ENCODE measurements around the gene FUZ. TPM values are rescaled to one million over a fixed set of nuclear protein-coding genes. Genes with fewer than 3 reads are reported as not detected.

Gene FUZ
- total RNA-seq: 10 to 100 TPM; 15.6 to 18.8 TPM

- intact Hi-C loops (cut with DNase I, micrococcal nuclease): loop anchor here (1.0 to 5.0 kb wide), 13 partner anchors 37 to 728 kb away; partner anchors contain the start of genes AKT1S1 (in 2 of the 2), RPS11 (in 2 of the 2), TBC1D17 (in 2 of the 2) and PTOV1 (in 1 of the 2)
- peak; percentile 69 for ATAC-seq
Measured at GRCh38 chr19:49812997-49813861, at the start of gene FUZ. FUZ (minus strand) TSS chr19:49813292; CDS start chr19:49813106, 186 bp downstream.

GRCh38 chr19:49862391-49863253, 49.5 kb upstream of the FUZ start:
- H3K36me3 Mint-ChIP-seq (ENCODE audit: low read depth): peaks cover 54% of the 10 kb centered on the region
- H3K9me3 Mint-ChIP-seq (ENCODE audit: low read depth): no peaks in the 10 kb centered on the region
- no peak overlapping the region for H3K4me3 Mint-ChIP-seq
- ATAC-seq: no peak
- peak; percentile 58 for DNase-seq
- peaks cover 24% of the 10 kb centered on the region for H3K4me1 Mint-ChIP-seq
- no peaks in the 10 kb centered on the region for H3K27me3 Mint-ChIP-seq
- intact Hi-C loops (cut with DNase I, micrococcal nuclease): no loop called here
- CTCF ChIA-PET: interaction anchor here (0.5 kb wide), 1 partner anchor 288 kb away, joined by 3 read pairs; no protein-coding TSS in a partner anchor
- H3K27ac Mint-ChIP-seq: no peak overlapping the region
- POLR2A ChIA-PET: interaction anchor here (1.0 kb wide), 1 partner anchor 68 kb away, joined by 3 read pairs; no protein-coding TSS in a partner anchor

More at GRCh38 chr19:49812997-49813861, at the start of gene FUZ:
- H3K36me3 Mint-ChIP-seq (ENCODE audit: low read depth): no peaks in the 10 kb centered on the region
- H3K4me1 Mint-ChIP-seq: peaks cover 32% of the 10 kb centered on the region
- peak; percentile 96 for DNase-seq
- CTCF ChIA-PET: interaction anchor here (0.6 to 0.7 kb wide), 2 partner anchors 37 to 317 kb away, joined by 3 read pairs; partner anchors contain the start of gene RPS11
- POLR2A ChIA-PET: interaction anchor here (0.5 to 1.2 kb wide), 4 partner anchors 38 to 173 kb away, joined by 3 read pairs; partner anchors contain the start of genes PTOV1, RRAS and SCAF1
- no peaks in the 10 kb centered on the region for H3K9me3 Mint-ChIP-seq (ENCODE audit: low read depth)
- no peaks in the 10 kb centered on the region for H3K27me3 Mint-ChIP-seq
- H3K4me3 Mint-ChIP-seq: peak within 1 kb of the TSS; percentile 77
- peak within 1 kb of the TSS; percentile 97 for H3K27ac Mint-ChIP-seq

DNA sequence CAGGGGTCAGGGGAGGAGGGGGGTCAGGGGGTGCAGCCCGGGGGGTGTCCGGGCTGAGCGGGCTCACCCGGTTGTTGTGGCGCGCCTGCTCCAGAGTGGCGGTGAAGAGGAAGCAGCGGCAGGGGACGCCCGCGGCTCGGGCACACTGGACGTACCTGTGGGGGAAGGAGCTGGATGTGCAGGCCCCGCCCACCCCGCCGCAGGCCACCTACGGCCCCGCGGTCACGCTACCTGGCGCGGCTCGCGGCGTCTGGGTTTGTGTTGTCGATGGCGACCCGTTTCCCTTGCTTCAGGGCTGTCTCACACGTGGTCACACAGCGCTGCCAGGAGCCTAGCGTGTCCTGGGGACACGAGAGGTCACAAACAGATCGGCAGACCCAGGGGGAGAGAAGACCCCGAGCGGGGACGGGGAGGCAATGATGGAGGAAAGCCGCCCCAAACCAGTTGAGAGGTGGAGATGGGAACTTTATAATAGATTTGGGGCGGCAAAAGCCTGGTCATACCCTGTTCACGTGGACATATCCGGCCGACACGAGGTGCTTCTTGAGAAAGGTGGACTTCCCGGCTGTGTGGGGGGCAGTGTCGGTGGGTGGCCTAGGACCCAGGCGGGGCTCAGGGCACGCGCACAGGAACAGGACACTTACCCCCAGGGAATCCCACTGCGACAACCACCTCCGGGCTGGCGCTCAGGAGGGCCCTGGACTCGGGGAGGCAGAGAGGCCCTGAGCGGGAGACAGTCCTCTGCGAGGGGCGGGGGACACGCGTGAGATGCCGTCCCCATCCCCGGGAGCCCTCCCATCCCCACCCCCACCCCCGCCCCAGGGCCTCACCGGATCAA, 48.7 kb upstream of the FUZ start:
- Mint-ChIP-seq H3K27ac (no peak overlapping the region), H3K9me3 (ENCODE audit: low read depth) (no peaks in the 10 kb centered on the region), H3K27me3 (no peaks in the 10 kb centered on the region), H3K4me1 (peaks cover 23% of the 10 kb centered on the region), H3K36me3 (ENCODE audit: low read depth) (peaks cover 53% of the 10 kb centered on the region), H3K4me3 (no peak overlapping the region)
- POLR2A ChIA-PET: interaction anchor here (0.5 to 0.9 kb wide), 2 partner anchors 11 to 41 kb away, joined by 3 to 7 read pairs; no protein-coding TSS in a partner anchor
- DNase-seq (no peak), ATAC-seq (no peak)
- intact Hi-C loops (cut with DNase I, micrococcal nuclease): no loop called here
- CTCF ChIA-PET: no interaction called here

DNA sequence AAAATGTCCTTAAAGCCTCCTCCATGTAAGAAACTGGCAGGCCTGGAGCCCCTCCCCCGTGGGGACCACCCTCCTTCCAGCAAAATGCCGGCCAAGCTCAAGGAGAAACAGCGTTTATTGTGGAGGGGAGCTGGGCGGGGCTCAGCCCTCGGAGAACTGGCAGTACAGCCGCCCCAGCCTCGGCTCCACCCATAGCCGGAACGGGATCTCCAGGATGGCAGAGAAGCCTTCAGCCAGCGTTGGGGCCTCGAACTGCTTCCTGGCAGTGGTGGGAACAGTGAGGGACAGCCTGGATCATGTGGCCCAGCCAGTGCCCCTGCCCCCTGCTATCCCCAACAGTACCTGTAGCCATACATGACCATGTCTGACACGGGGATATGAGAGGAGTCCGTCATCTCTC, 48.0 kb upstream of the FUZ start:
- ChIA-PET POLR2A (interaction anchor here (0.9 kb wide), 1 partner anchor 11 kb away, joined by 3 read pairs; no protein-coding TSS in a partner anchor), CTCF (no interaction called here)
- H3K36me3 Mint-ChIP-seq (ENCODE audit: low read depth): peaks cover 50% of the 10 kb centered on the region
- intact Hi-C loops (cut with DNase I, micrococcal nuclease): no loop called here
- ATAC-seq (no peak), DNase-seq (no peak)
- H3K27ac Mint-ChIP-seq: no peak overlapping the region
- no peaks in the 10 kb centered on the region for H3K27me3 Mint-ChIP-seq
- H3K4me1 Mint-ChIP-seq: peaks cover 16% of the 10 kb centered on the region
- H3K9me3 Mint-ChIP-seq (ENCODE audit: low read depth): no peaks in the 10 kb centered on the region
- H3K4me3 Mint-ChIP-seq: no peak overlapping the region

GRCh38 chr19:49860336-49861102, 47.4 kb upstream of the FUZ start:
- Mint-ChIP-seq H3K36me3 (ENCODE audit: low read depth) (peaks cover 48% of the 10 kb centered on the region), H3K4me3 (no peak overlapping the region), H3K9me3 (ENCODE audit: low read depth) (no peaks in the 10 kb centered on the region), H3K27ac (no peak overlapping the region), H3K27me3 (no peaks in the 10 kb centered on the region), H3K4me1 (peaks cover 10% of the 10 kb centered on the region)
- CTCF ChIA-PET: no interaction called here
- DNase-seq: no peak
- ATAC-seq: no peak
- intact Hi-C loops (cut with DNase I, micrococcal nuclease): no loop called here
- POLR2A ChIA-PET: no interaction called here

DNA sequence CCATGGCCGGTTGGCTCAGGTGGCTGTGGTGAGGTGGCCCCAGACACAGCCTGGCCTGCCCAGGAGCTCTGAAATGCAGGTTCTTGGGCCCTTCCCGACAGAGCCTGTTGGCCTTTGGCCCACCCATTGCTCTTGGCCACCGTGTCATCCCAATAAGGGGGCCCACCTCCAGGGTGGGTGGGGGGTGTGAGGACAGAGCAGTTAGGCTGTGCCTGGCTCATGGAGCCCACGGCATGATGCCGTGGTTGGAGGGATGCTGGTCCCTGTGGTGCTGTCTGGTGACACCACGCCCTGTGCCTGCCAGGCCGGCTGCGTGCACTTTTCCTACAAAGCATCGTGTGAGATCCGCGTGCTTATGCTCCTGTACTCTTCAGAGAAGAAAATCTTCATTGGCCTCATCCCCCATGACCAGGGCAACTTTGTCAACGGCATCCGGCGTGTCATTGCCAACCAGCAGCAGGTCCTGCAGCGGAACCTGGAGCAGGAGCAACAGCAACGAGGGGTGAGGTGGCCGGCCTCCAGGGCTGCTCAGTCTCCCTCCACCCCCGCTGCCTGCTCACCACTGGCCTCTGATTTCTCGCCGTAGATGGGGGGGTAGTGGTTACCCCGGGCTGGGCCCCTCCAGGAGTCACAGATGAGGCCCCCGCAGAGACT, 46.7 kb upstream of the FUZ start:
- Mint-ChIP-seq H3K4me1 (peaks cover 3% of the 10 kb centered on the region), H3K4me3 (no peak overlapping the region), H3K9me3 (ENCODE audit: low read depth) (no peaks in the 10 kb centered on the region), H3K27ac (no peak overlapping the region), H3K36me3 (ENCODE audit: low read depth) (peaks cover 46% of the 10 kb centered on the region), H3K27me3 (no peaks in the 10 kb centered on the region)
- DNase-seq: no peak
- ChIA-PET POLR2A (no interaction called here), CTCF (no interaction called here)
- no peak for ATAC-seq
- intact Hi-C loops (cut with DNase I, micrococcal nuclease): no loop called here

DNA sequence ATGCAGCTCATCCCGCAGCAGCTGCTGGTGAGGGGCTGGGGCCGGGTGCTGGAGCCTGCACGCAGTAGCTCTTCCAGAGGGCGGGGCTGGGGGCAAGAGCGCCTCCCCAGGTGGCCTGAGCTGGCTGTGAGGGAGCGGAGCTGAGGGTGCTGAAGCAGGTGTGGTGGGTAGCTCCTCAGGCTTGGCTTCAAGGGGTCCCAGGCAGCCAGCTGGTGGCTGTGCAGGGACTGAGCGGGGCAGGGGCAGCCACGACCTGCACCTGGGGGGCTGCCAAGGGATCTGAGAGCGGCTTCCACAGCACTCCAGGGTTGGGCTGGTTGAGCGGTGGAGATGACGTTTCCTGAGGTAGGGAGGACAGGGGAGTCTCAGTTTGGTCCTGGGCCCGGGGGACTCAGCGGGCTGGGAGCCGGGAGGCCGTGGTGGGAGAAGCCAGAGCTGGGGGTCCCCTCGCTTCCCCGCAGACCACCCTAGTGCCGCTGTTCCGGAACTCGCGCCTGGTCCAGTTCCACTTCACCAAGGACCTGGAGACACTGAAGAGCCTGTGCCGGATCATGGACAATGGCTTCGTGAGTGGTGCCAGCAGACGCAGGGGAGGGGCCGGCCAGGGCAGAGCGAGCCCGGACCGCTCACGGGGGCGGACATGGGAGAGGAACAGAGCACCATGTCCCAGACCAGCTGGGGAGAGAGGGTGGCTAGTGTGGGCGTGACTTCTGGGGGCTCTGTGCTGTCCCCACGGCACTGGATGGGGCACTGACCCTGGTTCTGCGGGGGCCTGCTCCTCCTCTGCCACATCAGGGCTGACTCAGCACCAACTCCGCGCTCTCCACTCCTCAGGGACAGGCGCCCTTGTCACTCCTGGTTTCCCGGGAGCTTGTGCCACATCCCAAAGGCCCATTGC, 45.2 kb upstream of the FUZ start:
- Mint-ChIP-seq H3K36me3 (ENCODE audit: low read depth) (peaks cover 34% of the 10 kb centered on the region), H3K9me3 (ENCODE audit: low read depth) (no peaks in the 10 kb centered on the region), H3K4me1 (peaks cover 3% of the 10 kb centered on the region), H3K4me3 (no peak overlapping the region), H3K27me3 (no peaks in the 10 kb centered on the region), H3K27ac (peak overlapping the region; percentile 51)
- intact Hi-C loops (cut with DNase I, micrococcal nuclease): no loop called here
- POLR2A ChIA-PET: no interaction called here
- ATAC-seq: no peak
- DNase-seq: peak; percentile 14
- CTCF ChIA-PET: no interaction called here

- Mint-ChIP-seq H3K27me3 (no peaks in the 10 kb centered on the region), H3K36me3 (ENCODE audit: low read depth) (peaks cover 30% of the 10 kb centered on the region), H3K27ac (no peak overlapping the region), H3K4me1 (peaks cover 6% of the 10 kb centered on the region), H3K9me3 (ENCODE audit: low read depth) (no peaks in the 10 kb centered on the region), H3K4me3 (no peak overlapping the region)
- ATAC-seq: no peak
- DNase-seq: no peak
- POLR2A ChIA-PET: no interaction called here
- CTCF ChIA-PET: no interaction called here
- intact Hi-C loops (cut with DNase I, micrococcal nuclease): no loop called here
Measured at GRCh38 chr19:49857838-49858087, 44.7 kb upstream of the FUZ start.

DNA sequence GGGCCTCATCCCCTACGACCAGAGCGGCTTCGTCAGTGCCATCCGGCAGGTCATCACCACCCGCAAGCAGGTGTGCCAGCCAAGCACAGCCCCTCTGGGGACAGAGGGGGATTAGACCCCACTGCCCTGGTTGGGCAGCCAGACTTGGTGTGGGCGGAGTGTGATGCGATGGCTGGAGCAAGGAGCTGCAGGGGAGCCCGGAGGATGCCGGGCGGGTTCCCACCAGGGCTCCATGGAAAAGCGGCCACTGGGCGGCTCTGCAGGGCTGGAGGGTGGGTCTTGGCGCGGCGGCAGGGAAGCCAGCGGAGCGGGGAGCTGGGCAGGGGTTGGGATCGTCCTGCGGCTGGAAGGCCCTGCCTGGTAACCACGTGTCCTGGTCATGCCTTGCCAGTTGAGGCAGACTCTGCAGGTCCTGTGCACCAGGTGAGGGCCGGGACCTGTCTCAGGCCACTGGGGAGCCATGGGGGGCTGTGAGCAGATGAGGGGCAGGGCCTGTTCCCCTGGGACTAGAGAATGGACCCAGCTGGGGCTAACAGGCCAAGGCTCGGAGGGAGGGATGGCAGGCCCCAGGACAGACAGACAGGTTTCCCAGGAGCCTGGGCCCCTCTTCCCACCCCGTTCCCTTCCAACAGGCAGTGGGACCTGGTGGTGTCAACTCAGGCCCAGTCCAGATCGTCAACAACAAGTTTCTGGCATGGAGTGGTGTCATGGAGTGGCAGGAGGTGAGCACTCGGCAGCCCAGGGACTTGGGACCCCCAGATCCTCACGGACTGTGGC, 44.2 kb upstream of the FUZ start:
- Mint-ChIP-seq H3K4me1 (peaks cover 11% of the 10 kb centered on the region), H3K27ac (no peak overlapping the region), H3K9me3 (ENCODE audit: low read depth) (no peaks in the 10 kb centered on the region), H3K36me3 (ENCODE audit: low read depth) (peaks cover 35% of the 10 kb centered on the region), H3K4me3 (no peak overlapping the region), H3K27me3 (no peaks in the 10 kb centered on the region)
- POLR2A ChIA-PET: no interaction called here
- peak; percentile 13 for DNase-seq
- intact Hi-C loops (cut with DNase I, micrococcal nuclease): no loop called here
- CTCF ChIA-PET: no interaction called here
- ATAC-seq: no peak

Measured in activated CD4-positive, alpha-beta T cell treated with anti-CD3 and anti-CD28 coated beads for 36 hours (primary cell).